ENCODE measurements around the gene TARS1. TPM values are rescaled to one million over a fixed set of nuclear protein-coding genes. Genes with fewer than 3 reads are reported as not detected.

TARS1 gene
- total RNA-seq, 1 donor from 2014 or later: 320 TPM

DNA sequence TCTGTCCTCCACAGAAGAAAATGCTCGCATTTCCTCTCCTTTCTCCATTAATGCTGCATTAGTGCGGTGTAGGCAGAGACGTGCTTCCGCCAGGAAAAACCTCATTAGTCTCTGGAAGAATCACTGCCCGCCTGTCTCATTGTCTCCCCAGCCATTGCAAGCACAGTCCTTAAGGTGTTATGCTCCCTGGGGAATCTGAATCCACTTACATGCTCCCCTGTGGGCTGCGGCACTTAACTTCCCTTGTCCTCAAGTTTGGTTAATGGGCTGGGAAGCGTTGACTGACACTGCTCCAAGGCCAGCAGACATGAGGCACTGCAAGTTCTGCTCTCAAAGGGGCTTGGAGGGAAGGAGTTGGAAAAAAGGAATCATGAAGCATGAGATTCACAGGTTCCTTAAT lies 41.6 kb downstream of the TARS1 start:
- H3K4me3 ChIP-seq (ENCODE audit: low read depth, low read length): no peak overlapping the region
- DNase-seq (ENCODE audit: low read depth): no peak
- TF ChIP-seq, protein P1, sequence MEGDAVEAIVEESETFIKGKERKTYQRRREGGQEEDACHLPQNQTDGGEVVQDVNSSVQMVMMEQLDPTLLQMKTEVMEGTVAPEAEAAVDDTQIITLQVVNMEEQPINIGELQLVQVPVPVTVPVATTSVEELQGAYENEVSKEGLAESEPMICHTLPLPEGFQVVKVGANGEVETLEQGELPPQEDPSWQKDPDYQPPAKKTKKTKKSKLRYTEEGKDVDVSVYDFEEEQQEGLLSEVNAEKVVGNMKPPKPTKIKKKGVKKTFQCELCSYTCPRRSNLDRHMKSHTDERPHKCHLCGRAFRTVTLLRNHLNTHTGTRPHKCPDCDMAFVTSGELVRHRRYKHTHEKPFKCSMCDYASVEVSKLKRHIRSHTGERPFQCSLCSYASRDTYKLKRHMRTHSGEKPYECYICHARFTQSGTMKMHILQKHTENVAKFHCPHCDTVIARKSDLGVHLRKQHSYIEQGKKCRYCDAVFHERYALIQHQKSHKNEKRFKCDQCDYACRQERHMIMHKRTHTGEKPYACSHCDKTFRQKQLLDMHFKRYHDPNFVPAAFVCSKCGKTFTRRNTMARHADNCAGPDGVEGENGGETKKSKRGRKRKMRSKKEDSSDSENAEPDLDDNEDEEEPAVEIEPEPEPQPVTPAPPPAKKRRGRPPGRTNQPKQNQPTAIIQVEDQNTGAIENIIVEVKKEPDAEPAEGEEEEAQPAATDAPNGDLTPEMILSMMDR (IDR thresholded peaks at IDR 0.05; ENCODE audit: insufficient read depth, low read length, poor library complexity, severe bottlenecking): no peak
- H3K27me3 ChIP-seq (ENCODE audit: control insufficient read depth, insufficient read depth, low read length): no peaks in the 10 kb centered on the region
- H3K36me3 ChIP-seq (ENCODE audit: control insufficient read depth, insufficient read depth, low read length): no peaks in the 10 kb centered on the region

DNA sequence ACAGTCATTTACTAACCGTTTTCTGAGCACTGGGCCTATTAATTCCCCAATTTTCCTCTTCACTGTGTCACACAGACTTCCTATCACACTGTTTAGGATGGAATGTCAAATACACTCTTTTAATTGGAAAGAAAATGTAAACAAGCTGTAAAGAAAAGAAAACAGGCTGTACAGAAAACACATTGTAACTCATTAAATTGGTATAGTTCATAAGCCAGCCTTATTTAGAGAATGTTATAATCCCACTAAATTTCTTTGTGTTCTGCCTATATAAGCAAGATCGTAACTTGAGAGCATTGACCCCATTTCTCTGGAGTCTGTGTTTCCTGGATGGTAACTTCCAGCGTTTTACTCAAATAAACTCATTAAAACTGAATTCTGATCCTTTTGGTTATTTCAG lies 46.5 kb downstream of the TARS1 start:
- Histone ChIP-seq H3K36me3 (ENCODE audit: control insufficient read depth, insufficient read depth, low read length) (no peaks in the 10 kb centered on the region), H3K4me3 (ENCODE audit: low read depth, low read length) (no peak overlapping the region), H3K27me3 (ENCODE audit: control insufficient read depth, insufficient read depth, low read length) (no peaks in the 10 kb centered on the region)
- no peak for DNase-seq (ENCODE audit: low read depth)
- TF ChIP-seq, protein P1 (IDR thresholded peaks at IDR 0.05; ENCODE audit: insufficient read depth, low read length, poor library complexity, severe bottlenecking): no peak

DNA sequence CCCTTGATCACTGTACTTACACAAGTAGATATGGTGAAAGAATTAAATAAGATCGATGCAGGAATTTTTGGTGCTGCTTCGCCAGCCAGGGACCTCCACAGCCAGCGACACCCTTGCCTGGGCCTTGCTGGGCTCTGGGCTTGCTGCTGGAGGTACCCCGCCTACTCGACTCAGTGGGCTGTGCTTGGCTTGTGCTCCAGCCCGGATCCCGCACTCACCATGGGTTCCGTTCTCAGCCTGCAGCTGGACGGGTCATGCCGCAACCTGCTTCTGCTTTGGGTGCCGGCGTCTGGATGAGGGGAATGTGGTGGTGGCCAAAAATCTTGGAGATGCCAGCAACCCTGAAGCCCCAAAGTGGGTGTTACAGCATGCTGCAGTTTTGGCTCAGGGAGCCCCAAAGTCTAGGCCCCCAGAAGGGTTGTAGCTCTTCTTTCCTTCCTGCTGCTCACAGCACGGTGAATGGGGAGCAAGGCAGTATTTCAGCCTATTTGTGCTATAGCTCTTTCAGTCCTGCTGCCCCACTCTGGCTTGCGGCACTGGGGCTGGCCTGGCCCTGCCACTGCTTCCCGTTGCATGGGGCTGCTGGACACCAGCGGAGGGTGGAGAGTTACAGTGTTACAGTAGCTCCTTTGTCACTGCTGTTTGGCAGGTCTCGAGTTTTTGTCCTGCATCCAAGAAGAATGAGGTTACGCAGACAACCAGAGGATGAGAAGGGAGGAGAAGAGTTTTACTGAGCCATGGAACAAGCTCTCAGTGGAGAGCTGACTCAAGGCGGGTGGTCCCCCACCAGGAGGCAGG lies 48.0 kb downstream of the TARS1 start:
- H3K4me3 ChIP-seq (ENCODE audit: low read depth, low read length): no peak overlapping the region
- TF ChIP-seq, protein P1 (IDR thresholded peaks at IDR 0.05; ENCODE audit: insufficient read depth, low read length, poor library complexity, severe bottlenecking): no peak
- DNase-seq (ENCODE audit: low read depth): no peak
- no peaks in the 10 kb centered on the region for H3K36me3 ChIP-seq (ENCODE audit: control insufficient read depth, insufficient read depth, low read length)
- no peaks in the 10 kb centered on the region for H3K27me3 ChIP-seq (ENCODE audit: control insufficient read depth, insufficient read depth, low read length)

DNA sequence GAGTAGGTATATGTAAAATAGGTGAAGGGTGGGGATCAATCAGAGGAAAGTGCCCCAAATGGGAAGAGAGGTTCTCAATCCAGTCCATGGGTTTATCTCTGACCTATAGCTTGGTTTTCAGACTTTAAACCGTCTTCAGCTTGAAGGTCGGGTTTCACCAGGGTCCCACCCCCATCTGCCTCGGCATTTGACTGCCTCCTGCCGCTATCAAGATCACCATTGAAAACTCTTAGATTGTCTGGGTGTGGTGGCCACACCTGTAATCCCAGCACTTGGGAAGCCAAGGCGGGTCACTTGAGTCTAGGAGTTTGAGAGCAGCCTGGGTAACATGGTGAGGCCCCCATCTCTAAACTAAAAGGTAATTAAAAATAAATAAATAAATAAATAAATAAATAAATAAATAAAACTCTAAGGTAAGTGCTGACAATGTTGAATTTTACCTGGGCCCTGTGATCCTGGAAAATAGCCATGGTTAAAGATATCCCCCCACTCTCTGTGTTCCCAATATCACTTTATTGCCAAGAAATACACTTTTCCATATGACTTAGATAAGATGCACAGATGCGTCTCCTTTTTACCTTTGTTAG lies 48.8 kb downstream of the TARS1 start:
- Histone ChIP-seq H3K36me3 (ENCODE audit: control insufficient read depth, insufficient read depth, low read length) (no peaks in the 10 kb centered on the region), H3K27me3 (ENCODE audit: control insufficient read depth, insufficient read depth, low read length) (no peaks in the 10 kb centered on the region), H3K4me3 (ENCODE audit: low read depth, low read length) (no peak overlapping the region)
- no peak for DNase-seq (ENCODE audit: low read depth)
- TF ChIP-seq, protein P1 (IDR thresholded peaks at IDR 0.05; ENCODE audit: insufficient read depth, low read length, poor library complexity, severe bottlenecking): no peak

DNA sequence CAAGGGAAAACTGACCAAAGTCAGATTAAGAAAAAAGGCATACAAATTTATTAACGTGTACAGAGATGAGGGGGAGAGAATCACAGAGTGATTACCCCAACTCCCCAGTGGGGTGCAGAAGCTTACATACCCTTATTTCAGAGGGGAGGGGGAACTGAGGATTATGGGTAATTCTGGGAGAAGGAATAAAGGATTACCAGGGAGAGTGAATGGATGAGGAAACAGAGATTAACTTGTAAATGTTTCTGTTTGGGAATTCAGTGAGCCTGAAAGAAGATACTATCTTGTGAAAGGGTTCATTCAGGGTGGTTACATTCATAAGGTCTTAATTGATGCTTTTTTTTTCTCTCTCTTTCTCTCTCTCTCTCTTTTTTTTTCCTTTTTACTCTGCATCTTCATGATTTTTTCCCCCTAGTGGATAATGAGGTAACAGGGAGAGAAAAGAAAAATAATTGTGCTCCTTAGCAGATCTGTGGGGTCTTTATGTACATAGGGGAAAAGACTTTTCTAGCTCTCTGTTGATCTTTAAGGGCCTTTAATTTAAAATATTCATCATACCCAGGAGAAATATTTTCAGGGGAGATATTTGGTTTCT lies 49.4 kb downstream of the TARS1 start:
- H3K36me3 ChIP-seq (ENCODE audit: control insufficient read depth, insufficient read depth, low read length): no peaks in the 10 kb centered on the region
- no peak overlapping the region for H3K4me3 ChIP-seq (ENCODE audit: low read depth, low read length)
- no peaks in the 10 kb centered on the region for H3K27me3 ChIP-seq (ENCODE audit: control insufficient read depth, insufficient read depth, low read length)
- DNase-seq (ENCODE audit: low read depth): no peak
- TF ChIP-seq, protein P1 (IDR thresholded peaks at IDR 0.05; ENCODE audit: insufficient read depth, low read length, poor library complexity, severe bottlenecking): no peak
